A673 (cell line): ENCODE results near the gene LRRC37A3.
"Not testable (repeated sequence)": the region's sequence is repeated elsewhere in the genome, so short reads cannot be mapped to it uniquely, and the experiment has no call there.

Experiments used
- EZH2 ChIP-seq: fragments of 200-600 bp; sonication (generic); IDR thresholded peaks from 2 replicates; pipeline ENCODE4 v1.6.1; 2017; ENCODE audit warnings: borderline replicate concordance, low read depth, mild to moderate bottlenecking, mixed read lengths, antibody characterized with exemption, low read length; ENCODE audit not compliant: poor library complexity, severe bottlenecking
- TF ChIP-seq, protein P1 (sequence below): fragments of 300-800, 200-600 bp; sonication (generic); conservative IDR thresholded peaks from 2 replicates; pipeline ENCODE4 v1.5.1; 2017; ENCODE audit warnings: low read depth, mild to moderate bottlenecking, antibody characterized with exemption, low read length, moderate library complexity, mixed read lengths

DNA sequence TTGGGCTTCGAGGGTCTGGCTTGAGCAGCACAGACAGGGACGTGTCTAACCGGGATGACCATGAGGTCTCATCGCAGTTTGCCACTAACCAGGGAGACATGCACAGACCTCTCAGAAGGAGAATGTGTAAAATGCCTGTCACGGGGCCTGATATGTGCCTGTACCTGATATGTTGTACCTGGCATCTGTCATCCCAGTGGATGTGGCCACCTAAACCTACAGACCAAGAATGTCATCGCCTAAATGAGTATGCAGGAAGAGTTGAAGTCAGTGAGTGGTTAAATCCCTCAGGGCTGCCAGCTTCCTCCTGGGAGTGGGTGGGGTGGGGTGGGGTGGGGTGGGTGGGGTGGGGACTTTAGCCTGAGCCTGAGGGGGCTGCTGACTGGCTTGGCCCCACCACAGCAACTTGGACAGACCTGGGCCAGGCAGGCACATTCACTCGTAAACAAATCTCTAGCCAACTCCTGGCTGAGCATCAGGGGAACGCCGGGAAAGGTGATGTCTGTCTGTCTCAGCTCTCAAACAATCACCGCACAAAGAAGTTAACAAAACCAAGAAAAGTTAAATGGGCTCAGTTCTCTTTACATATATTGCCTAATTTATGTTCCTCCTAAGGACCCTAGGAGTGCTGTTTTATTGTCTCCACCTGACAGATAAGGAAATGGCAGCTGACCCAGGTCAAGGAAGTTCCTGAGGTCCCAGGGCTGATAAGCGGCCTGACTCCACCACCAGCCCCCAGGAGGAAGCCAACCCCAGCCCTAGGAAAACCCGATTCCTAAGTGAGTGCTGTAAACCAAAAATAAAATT lies 89.3 kb downstream of the LRRC37A3 start:
- TF ChIP-seq, protein P1, sequence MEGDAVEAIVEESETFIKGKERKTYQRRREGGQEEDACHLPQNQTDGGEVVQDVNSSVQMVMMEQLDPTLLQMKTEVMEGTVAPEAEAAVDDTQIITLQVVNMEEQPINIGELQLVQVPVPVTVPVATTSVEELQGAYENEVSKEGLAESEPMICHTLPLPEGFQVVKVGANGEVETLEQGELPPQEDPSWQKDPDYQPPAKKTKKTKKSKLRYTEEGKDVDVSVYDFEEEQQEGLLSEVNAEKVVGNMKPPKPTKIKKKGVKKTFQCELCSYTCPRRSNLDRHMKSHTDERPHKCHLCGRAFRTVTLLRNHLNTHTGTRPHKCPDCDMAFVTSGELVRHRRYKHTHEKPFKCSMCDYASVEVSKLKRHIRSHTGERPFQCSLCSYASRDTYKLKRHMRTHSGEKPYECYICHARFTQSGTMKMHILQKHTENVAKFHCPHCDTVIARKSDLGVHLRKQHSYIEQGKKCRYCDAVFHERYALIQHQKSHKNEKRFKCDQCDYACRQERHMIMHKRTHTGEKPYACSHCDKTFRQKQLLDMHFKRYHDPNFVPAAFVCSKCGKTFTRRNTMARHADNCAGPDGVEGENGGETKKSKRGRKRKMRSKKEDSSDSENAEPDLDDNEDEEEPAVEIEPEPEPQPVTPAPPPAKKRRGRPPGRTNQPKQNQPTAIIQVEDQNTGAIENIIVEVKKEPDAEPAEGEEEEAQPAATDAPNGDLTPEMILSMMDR, result not testable (repeated sequence)
- not testable (repeated sequence) for TF ChIP-seq EZH2
